ENCODE data around the gene TXNDC2. TPM values are rescaled to one million over a fixed set of nuclear protein-coding genes. Genes with fewer than 3 reads are reported as not detected.

Gene TXNDC2
- total RNA-seq, 2 experiments from 2014 or later: not detected

- Mint-ChIP-seq H3K27me3 (ENCODE audit: low read depth) (peaks cover 2% of the 10 kb centered on the region), H3K27ac (no peak overlapping the region), H3K4me3 (no peak overlapping the region), H3K4me1 (ENCODE audit: low read depth) (peaks cover 3% of the 10 kb centered on the region), H3K36me3 (ENCODE audit: low read depth) (no peaks in the 10 kb centered on the region), H3K9me3 (ENCODE audit: insufficient read depth) (peaks cover 9% of the 10 kb centered on the region)
- ATAC-seq (no peak), DNase-seq (no peak)
- CTCF ChIA-PET: no interaction called here
- POLR2A ChIA-PET: no interaction called here
Measured at GRCh38 chr18:9863282-9863681, 22.5 kb upstream of the TXNDC2 start.

- no peak for DNase-seq
- peaks cover 3% of the 10 kb centered on the region for H3K4me1 Mint-ChIP-seq (ENCODE audit: low read depth)
- peaks cover 4% of the 10 kb centered on the region for H3K27me3 Mint-ChIP-seq (ENCODE audit: low read depth)
- no peak overlapping the region for H3K4me3 Mint-ChIP-seq
- POLR2A ChIA-PET: no interaction called here
- no peak for ATAC-seq
- no peaks in the 10 kb centered on the region for H3K36me3 Mint-ChIP-seq (ENCODE audit: low read depth)
- CTCF ChIA-PET: no interaction called here
- H3K9me3 Mint-ChIP-seq (ENCODE audit: insufficient read depth): peaks cover 9% of the 10 kb centered on the region
- no peak overlapping the region for H3K27ac Mint-ChIP-seq
Measured at GRCh38 chr18:9865764-9866490, 19.8 kb upstream of the TXNDC2 start.

GRCh38 chr18:9866627-9867026 lies 19.1 kb upstream of the TXNDC2 start:
- CTCF ChIA-PET: no interaction called here
- DNase-seq (no peak), ATAC-seq (no peak)
- Mint-ChIP-seq H3K9me3 (ENCODE audit: insufficient read depth) (peaks cover 9% of the 10 kb centered on the region), H3K4me1 (ENCODE audit: low read depth) (peaks cover 1% of the 10 kb centered on the region), H3K27ac (no peak overlapping the region), H3K4me3 (no peak overlapping the region), H3K27me3 (ENCODE audit: low read depth) (peaks cover 6% of the 10 kb centered on the region), H3K36me3 (ENCODE audit: low read depth) (no peaks in the 10 kb centered on the region)
- POLR2A ChIA-PET: no interaction called here

- Mint-ChIP-seq H3K27ac (no peak overlapping the region), H3K4me3 (no peak overlapping the region), H3K4me1 (ENCODE audit: low read depth) (no peaks in the 10 kb centered on the region), H3K36me3 (ENCODE audit: low read depth) (no peaks in the 10 kb centered on the region), H3K27me3 (ENCODE audit: low read depth) (peaks cover 6% of the 10 kb centered on the region), H3K9me3 (ENCODE audit: insufficient read depth) (peaks cover 9% of the 10 kb centered on the region)
- ChIA-PET CTCF (no interaction called here), POLR2A (no interaction called here)
- no peak for DNase-seq
- no peak for ATAC-seq
Measured at GRCh38 chr18:9867071-9867594, 18.6 kb upstream of the TXNDC2 start.

GRCh38 chr18:9868857-9869714 lies 16.7 kb upstream of the TXNDC2 start:
- Mint-ChIP-seq H3K36me3 (ENCODE audit: low read depth) (no peaks in the 10 kb centered on the region), H3K4me1 (ENCODE audit: low read depth) (no peaks in the 10 kb centered on the region), H3K27me3 (ENCODE audit: low read depth) (peaks cover 4% of the 10 kb centered on the region), H3K4me3 (no peak overlapping the region), H3K9me3 (ENCODE audit: insufficient read depth) (peaks cover 9% of the 10 kb centered on the region), H3K27ac (no peak overlapping the region)
- no peak for DNase-seq
- POLR2A ChIA-PET: no interaction called here
- ATAC-seq: no peak
- CTCF ChIA-PET: interaction anchor here (1.6 kb wide), 1 partner anchor 9 kb away, joined by 3 read pairs; no protein-coding TSS in a partner anchor

GRCh38 chr18:9869715-9870430 lies 15.9 kb upstream of the TXNDC2 start:
- CTCF ChIA-PET: interaction anchor here (1.6 kb wide), 1 partner anchor 10 kb away, joined by 3 read pairs; no protein-coding TSS in a partner anchor
- POLR2A ChIA-PET: no interaction called here
- H3K4me3 Mint-ChIP-seq: no peak overlapping the region

GRCh38 chr18:9870431-9871008 lies 15.3 kb upstream of the TXNDC2 start:
- ATAC-seq (no peak), DNase-seq (no peak)
- CTCF ChIA-PET: no interaction called here
- Mint-ChIP-seq H3K9me3 (ENCODE audit: insufficient read depth) (peaks cover 9% of the 10 kb centered on the region), H3K27ac (no peak overlapping the region), H3K36me3 (ENCODE audit: low read depth) (no peaks in the 10 kb centered on the region), H3K4me3 (no peak overlapping the region), H3K27me3 (ENCODE audit: low read depth) (peaks cover 4% of the 10 kb centered on the region), H3K4me1 (ENCODE audit: low read depth) (no peaks in the 10 kb centered on the region)
- POLR2A ChIA-PET: no interaction called here

More at GRCh38 chr18:9869715-9870430, 15.9 kb upstream of the TXNDC2 start:
- ATAC-seq: no peak
- Mint-ChIP-seq H3K27ac (no peak overlapping the region), H3K27me3 (ENCODE audit: low read depth) (peaks cover 4% of the 10 kb centered on the region), H3K4me1 (ENCODE audit: low read depth) (no peaks in the 10 kb centered on the region), H3K36me3 (ENCODE audit: low read depth) (no peaks in the 10 kb centered on the region), H3K9me3 (ENCODE audit: insufficient read depth) (peaks cover 9% of the 10 kb centered on the region)
- no peak for DNase-seq

GRCh38 chr18:9871244-9871746 lies 14.5 kb upstream of the TXNDC2 start:
- ATAC-seq (no peak), DNase-seq (no peak)
- Mint-ChIP-seq H3K9me3 (ENCODE audit: insufficient read depth) (peaks cover 1% of the 10 kb centered on the region), H3K27me3 (ENCODE audit: low read depth) (peaks cover 4% of the 10 kb centered on the region), H3K4me1 (ENCODE audit: low read depth) (no peaks in the 10 kb centered on the region), H3K4me3 (no peak overlapping the region), H3K36me3 (ENCODE audit: low read depth) (no peaks in the 10 kb centered on the region), H3K27ac (no peak overlapping the region)
- POLR2A ChIA-PET: no interaction called here
- CTCF ChIA-PET: no interaction called here

GRCh38 chr18:9872823-9873222 lies 12.9 kb upstream of the TXNDC2 start:
- ATAC-seq (no peak), DNase-seq (no peak)
- POLR2A ChIA-PET: interaction anchor here (0.6 kb wide), 1 partner anchor 923 kb away, joined by 5 read pairs; no protein-coding TSS in a partner anchor
- Mint-ChIP-seq H3K4me1 (ENCODE audit: low read depth) (no peaks in the 10 kb centered on the region), H3K36me3 (ENCODE audit: low read depth) (no peaks in the 10 kb centered on the region), H3K27me3 (ENCODE audit: low read depth) (peaks cover 4% of the 10 kb centered on the region), H3K4me3 (no peak overlapping the region), H3K9me3 (ENCODE audit: insufficient read depth) (no peaks in the 10 kb centered on the region), H3K27ac (no peak overlapping the region)
- CTCF ChIA-PET: no interaction called here

GRCh38 chr18:9874728-9875127 lies 11.0 kb upstream of the TXNDC2 start:
- Mint-ChIP-seq H3K27ac (no peak overlapping the region), H3K4me1 (ENCODE audit: low read depth) (no peaks in the 10 kb centered on the region), H3K27me3 (ENCODE audit: low read depth) (peaks cover 2% of the 10 kb centered on the region), H3K4me3 (no peak overlapping the region), H3K9me3 (ENCODE audit: insufficient read depth) (no peaks in the 10 kb centered on the region), H3K36me3 (ENCODE audit: low read depth) (no peaks in the 10 kb centered on the region)
- ChIA-PET CTCF (no interaction called here), POLR2A (no interaction called here)
- no peak for DNase-seq
- ATAC-seq: no peak

- H3K27me3 Mint-ChIP-seq (ENCODE audit: low read depth): peaks cover under 1% of the 10 kb centered on the region
- ChIA-PET CTCF (no interaction called here), POLR2A (no interaction called here)
- H3K4me1 Mint-ChIP-seq (ENCODE audit: low read depth): no peaks in the 10 kb centered on the region
- H3K27ac Mint-ChIP-seq: no peak overlapping the region
- DNase-seq: no peak
- ATAC-seq: no peak
- H3K4me3 Mint-ChIP-seq: no peak overlapping the region
- no peaks in the 10 kb centered on the region for H3K36me3 Mint-ChIP-seq (ENCODE audit: low read depth)
- no peaks in the 10 kb centered on the region for H3K9me3 Mint-ChIP-seq (ENCODE audit: insufficient read depth)
Measured at GRCh38 chr18:9876212-9876866, 9.4 kb upstream of the TXNDC2 start.

All from activated CD8-positive, alpha-beta T cell treated with anti-CD3 and anti-CD28 coated beads, Interleukin-2, amount 10 ng/mL, durations not matched to agents 7 days and 5 days (primary cell).